PC-9 (cell line): Measurements from ENCODE around the gene FYN. TPM values are rescaled to one million over a fixed set of nuclear protein-coding genes. Genes with fewer than 3 reads are reported as not detected.

ENCODE experiments used
- BruUV-seq: library from RNA; stranded (reverse); fragments of 400-500 nt; replicated peaks from 2 replicates; lab custom pipeline; 2021; lab: Mats Ljungman, UMichigan
- CTCF ChIA-PET: fragments of 300-600 bp; sonication (Branson Sonifier 250); formaldehyde crosslinking; loops from one replicate; lab custom pipeline; 2022; ENCODE audit warnings: antibody characterized with exemption; lab: Charles Lee
- POLR2A ChIA-PET: fragments of 300-600 bp; sonication (Branson Sonifier 250); formaldehyde crosslinking; loops from one replicate; lab custom pipeline; 2022; ENCODE audit warnings: antibody characterized with exemption; ENCODE audit not compliant: unreplicated experiment; lab: Charles Lee
- DNase-seq, 2 experiments: peaks; one replicate each; pipeline versions ENCODE4 v3.0.0 to v3.0.0-alpha.2; 2015 to 2022; ENCODE audit warnings: mixed read lengths in 1 of 2
- H2AFZ ChIP-seq: fragments of 200-600 bp; sonication (generic); 2 replicates; pipeline ENCODE4 v1.8.1; 2017; ENCODE audit warnings: antibody characterized with exemption
- H3F3A ChIP-seq: fragments of 200-600 bp; sonication (generic); 2 replicates; pipeline ENCODE4 v1.8.1; 2017; ENCODE audit warnings: antibody characterized with exemption, mild to moderate bottlenecking, low read depth; ENCODE audit not compliant: insufficient read depth
- H3K27ac ChIP-seq: fragments of 200-600 bp; sonication (generic); 2 replicates; pipeline ENCODE4 v1.6.1; 2016; ENCODE audit warnings: mixed run types
- H3K27me3 ChIP-seq: fragments of 200-600 bp; sonication (generic); 2 replicates; pipeline ENCODE4 v1.6.1; 2016; ENCODE audit warnings: low read depth, mixed run types; ENCODE audit not compliant: insufficient read depth
- H3K36me3 ChIP-seq: fragments of 200-600 bp; sonication (generic); 2 replicates; pipeline ENCODE4 v1.6.1; 2016; ENCODE audit warnings: low read depth, mixed run types
- H3K4me1 ChIP-seq: fragments of 200-600 bp; sonication (generic); replicated peaks from 2 replicates; pipeline ENCODE4 v1.6.1; 2016; ENCODE audit warnings: mixed run types; ENCODE audit not compliant: insufficient read depth
- H3K4me2 ChIP-seq: fragments of 200-600 bp; sonication (generic); 2 replicates; pipeline ENCODE4 v1.6.1; 2017; ENCODE audit warnings: mixed run types
- H3K4me3 ChIP-seq: fragments of 200-600 bp; sonication (generic); 2 replicates; pipeline ENCODE4 v1.6.1; 2016; ENCODE audit warnings: mixed run types
- H3K79me2 ChIP-seq: fragments of 200-600 bp; sonication (generic); 2 replicates; pipeline ENCODE4 v1.6.1; 2017; ENCODE audit warnings: low read depth, mixed run types
- H3K9me2 ChIP-seq: fragments of 200-600 bp; sonication (generic); 2 replicates; pipeline ENCODE4 v1.8.1; 2017; ENCODE audit warnings: mild to moderate bottlenecking; ENCODE audit not compliant: insufficient read depth
- H3K9me3 ChIP-seq: fragments of 200-600 bp; sonication (generic); 2 replicates; pipeline ENCODE4 v1.8.1; 2016; ENCODE audit warnings: low read depth; ENCODE audit not compliant: insufficient read depth
- H4K20me1 ChIP-seq: fragments of 200-600 bp; sonication (generic); 2 replicates; pipeline ENCODE4 v1.8.1; 2017; ENCODE audit not compliant: insufficient read depth
- CTCF ChIP-seq: fragments of 200-600 bp; sonication (generic); conservative IDR thresholded peaks from 2 replicates; pipeline ENCODE4 v1.6.1; 2017; ENCODE audit warnings: mixed run types, antibody characterized with exemption, mild to moderate bottlenecking, moderate library complexity
- EZH2 ChIP-seq: fragments of 200-600 bp; sonication (generic); IDR thresholded peaks from 2 replicates; pipeline ENCODE4 v1.8.0; 2017; ENCODE audit warnings: antibody characterized with exemption, low read depth
- intact Hi-C: fragments of 100-400 bp; cut with micrococcal nuclease; formaldehyde crosslinking; loops from one replicate; pipeline ENCODE4 v1.10.0; 2022; ENCODE audit not compliant: unreplicated experiment
- total RNA-seq: library from RNA; stranded (reverse); gene quantifications from 2 replicates; pipeline ENCODE4 v1.2.3, GENCODE V29; 2021

The FYN gene
- total RNA-seq, 1 experiment from 2014 or later = 53.3 TPM

GRCh38 chr6:111852725-111853124, 20.5 kb downstream of the FYN start:
- Histone ChIP-seq H3K79me2 (peaks cover 61% of the 10 kb centered on the region), H3K4me2 (no peak overlapping the region), H3K27me3 (no peaks in the 10 kb centered on the region), H3K9me2 (no peaks in the 10 kb centered on the region), H3K4me3 (no peak overlapping the region), H3F3A (no peaks in the 10 kb centered on the region), H3K36me3 (no peaks in the 10 kb centered on the region), H3K27ac (no peak overlapping the region), H3K9me3 (no peaks in the 10 kb centered on the region), H4K20me1 (peaks cover 10% of the 10 kb centered on the region; the same call in 1 of the 2 replicates), H2AFZ (no peak overlapping the region), H3K4me1 (no peaks in the 10 kb centered on the region; the same call in 1 of the 2 replicates)
- TF ChIP-seq CTCF = no peak
- TF ChIP-seq EZH2 = no peak
- ChIA-PET CTCF (no interaction called here), POLR2A (no interaction called here)
- no peak for DNase-seq
- BruUV-seq = no TSS peak
- intact Hi-C loops = no loop called here

- no TSS peak for BruUV-seq
- Histone ChIP-seq H3K4me3 (no peak overlapping the region), H3K79me2 (peaks cover 48% of the 10 kb centered on the region), H3K9me3 (no peaks in the 10 kb centered on the region), H3K27ac (no peak overlapping the region), H2AFZ (no peak overlapping the region), H3K27me3 (no peaks in the 10 kb centered on the region), H4K20me1 (peaks cover 3% of the 10 kb centered on the region; the same call in 1 of the 2 replicates), H3F3A (no peaks in the 10 kb centered on the region), H3K36me3 (no peaks in the 10 kb centered on the region), H3K9me2 (no peaks in the 10 kb centered on the region), H3K4me1 (no peaks in the 10 kb centered on the region; the same call in 1 of the 2 replicates), H3K4me2 (no peak overlapping the region)
- ChIA-PET CTCF (no interaction called here), POLR2A (no interaction called here)
- intact Hi-C loops = no loop called here
- TF ChIP-seq CTCF (no peak), EZH2 (no peak)
- no peak for DNase-seq
Measured at GRCh38 chr6:111850295-111850937, 22.8 kb downstream of the FYN start.

GRCh38 chr6:111849298-111849697, 24.0 kb downstream of the FYN start:
- no peaks in the 10 kb centered on the region for H3K9me2 ChIP-seq
- DNase-seq = no peak
- CTCF ChIA-PET = no interaction called here
- no peak overlapping the region for H2AFZ ChIP-seq
- H3K36me3 ChIP-seq = no peaks in the 10 kb centered on the region
- intact Hi-C loops = no loop called here
- H3F3A ChIP-seq = no peaks in the 10 kb centered on the region
- no peak overlapping the region for H3K27ac ChIP-seq
- POLR2A ChIA-PET = no interaction called here
- H3K4me3 ChIP-seq = no peak overlapping the region
- BruUV-seq = no TSS peak
- no peaks in the 10 kb centered on the region for H3K27me3 ChIP-seq
- peaks cover 3% of the 10 kb centered on the region; the same call in 1 of the 2 replicates for H4K20me1 ChIP-seq
- H3K9me3 ChIP-seq = no peaks in the 10 kb centered on the region
- TF ChIP-seq CTCF (no peak), EZH2 (no peak)
- H3K4me2 ChIP-seq = no peak overlapping the region
- H3K79me2 ChIP-seq = peaks cover 42% of the 10 kb centered on the region
- no peaks in the 10 kb centered on the region; the same call in 1 of the 2 replicates for H3K4me1 ChIP-seq
